Measurements from ENCODE around the gene MYO15A.

DNA sequence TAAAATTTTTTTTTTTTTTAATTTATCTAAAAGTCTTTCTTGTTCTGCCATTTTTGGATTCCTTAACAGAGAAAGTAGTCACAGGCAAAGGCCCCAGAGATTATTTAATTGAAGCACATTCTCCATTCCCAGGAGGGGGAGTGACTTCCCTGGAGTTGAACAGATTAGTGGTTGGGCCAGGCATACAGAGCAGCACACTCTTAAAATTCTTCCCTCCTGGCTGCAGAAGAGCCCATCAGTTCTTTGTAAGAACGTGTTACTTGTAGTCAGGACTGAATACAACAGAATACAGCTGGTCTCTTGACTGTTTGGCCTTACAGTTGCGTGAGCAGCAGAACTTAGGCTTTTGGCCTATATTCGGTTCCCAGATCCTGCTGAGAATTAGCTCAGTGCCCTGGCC is 76.8 kb downstream of the MYO15A start:
- TF ChIP-seq CTCF (IDR thresholded peaks at IDR 0.05) (no peak), POLR2A (IDR thresholded peaks at IDR 0.05) (no peak)
